ENCODE measurements around the gene CFAP99.
"Not testable (repeated sequence)": the region's sequence is repeated elsewhere in the genome, so short reads cannot be mapped to it uniquely, and the experiment has no call there.

CFAP99 gene

DNA sequence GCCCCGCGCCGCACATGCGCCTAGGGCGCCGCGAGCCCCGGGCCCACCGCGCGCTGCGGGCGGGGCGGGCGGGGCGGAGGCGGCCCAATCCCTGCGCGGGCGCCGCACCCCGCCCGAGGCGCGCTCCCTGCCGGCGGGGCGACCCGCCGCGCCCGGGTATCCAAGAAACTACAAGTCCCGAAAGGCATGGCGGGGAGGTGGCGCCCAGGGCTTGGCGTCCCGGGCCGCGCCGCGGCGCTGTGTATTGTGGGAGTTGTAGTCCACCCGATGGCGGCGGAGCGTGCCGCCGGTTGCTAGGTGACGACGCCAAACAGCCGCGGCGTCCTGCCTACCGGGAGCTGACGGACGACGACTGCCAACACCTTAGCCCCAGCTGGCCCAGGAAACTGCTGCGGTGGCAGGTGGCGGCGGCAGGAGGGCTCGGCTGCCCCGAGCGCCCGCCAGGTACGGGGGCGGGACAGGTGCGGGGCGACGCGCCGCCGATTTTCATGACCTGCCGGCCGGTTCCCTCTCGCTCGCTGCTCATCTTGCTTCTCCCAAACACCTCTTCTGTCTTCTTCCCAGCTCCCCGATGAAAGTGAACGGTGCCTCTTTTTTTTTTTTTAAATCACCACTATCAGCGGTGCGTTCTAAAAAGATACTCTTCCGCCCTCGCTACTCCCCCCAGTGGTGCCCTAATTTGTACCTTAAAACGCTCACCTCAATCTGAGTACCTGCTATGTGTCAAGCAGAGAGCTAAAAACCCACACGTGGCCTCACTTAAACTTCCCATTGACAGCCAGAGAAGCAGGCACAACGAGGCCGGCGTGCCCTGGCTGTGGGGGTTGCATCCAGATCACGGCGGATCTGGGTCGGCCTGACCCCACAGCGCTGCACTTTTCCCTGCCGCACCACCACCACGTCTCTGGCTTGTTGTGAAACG is at the start of gene CFAP99:
Gene CFAP99 (plus strand): TSS at position 306 of the 922 bp plus-strand sequence.
- DNase-seq = peak; percentile 77 to 95

DNA sequence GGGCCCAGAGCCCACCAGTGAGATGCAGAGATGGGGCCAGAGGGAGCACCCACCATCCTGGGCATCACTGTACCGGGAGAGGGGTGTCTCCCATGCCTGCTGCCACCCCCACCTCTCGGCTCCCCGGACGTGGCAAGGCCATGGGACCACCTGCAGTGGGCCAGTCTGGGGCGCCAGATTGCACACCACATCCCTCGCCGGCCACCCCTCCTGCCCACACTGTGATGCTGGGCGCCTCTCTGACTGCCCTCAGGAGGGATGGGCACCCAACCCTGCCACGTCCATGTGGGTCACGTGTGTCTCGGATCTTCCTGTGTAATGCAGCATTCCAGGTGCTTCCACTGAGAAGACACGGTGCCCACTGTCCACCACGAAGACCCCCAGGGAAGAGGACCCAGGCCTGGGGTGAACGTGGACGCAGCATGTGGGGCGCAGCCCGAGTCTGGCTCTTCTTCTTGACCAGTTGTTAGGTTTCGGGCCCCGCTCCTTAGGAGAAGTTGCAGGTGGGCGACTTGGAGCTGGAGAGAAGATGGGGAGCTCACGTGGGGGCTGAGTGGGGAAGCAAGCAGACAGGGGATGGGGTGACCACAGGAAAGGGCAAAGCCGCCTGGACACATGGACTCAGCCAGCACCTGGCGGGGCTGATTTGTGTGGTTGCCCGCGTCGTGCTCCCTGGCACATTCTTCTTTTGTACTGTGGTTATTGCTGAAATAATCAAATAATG is 48.0 kb upstream of the CFAP99 start:
- DNase-seq = no peak

DNA sequence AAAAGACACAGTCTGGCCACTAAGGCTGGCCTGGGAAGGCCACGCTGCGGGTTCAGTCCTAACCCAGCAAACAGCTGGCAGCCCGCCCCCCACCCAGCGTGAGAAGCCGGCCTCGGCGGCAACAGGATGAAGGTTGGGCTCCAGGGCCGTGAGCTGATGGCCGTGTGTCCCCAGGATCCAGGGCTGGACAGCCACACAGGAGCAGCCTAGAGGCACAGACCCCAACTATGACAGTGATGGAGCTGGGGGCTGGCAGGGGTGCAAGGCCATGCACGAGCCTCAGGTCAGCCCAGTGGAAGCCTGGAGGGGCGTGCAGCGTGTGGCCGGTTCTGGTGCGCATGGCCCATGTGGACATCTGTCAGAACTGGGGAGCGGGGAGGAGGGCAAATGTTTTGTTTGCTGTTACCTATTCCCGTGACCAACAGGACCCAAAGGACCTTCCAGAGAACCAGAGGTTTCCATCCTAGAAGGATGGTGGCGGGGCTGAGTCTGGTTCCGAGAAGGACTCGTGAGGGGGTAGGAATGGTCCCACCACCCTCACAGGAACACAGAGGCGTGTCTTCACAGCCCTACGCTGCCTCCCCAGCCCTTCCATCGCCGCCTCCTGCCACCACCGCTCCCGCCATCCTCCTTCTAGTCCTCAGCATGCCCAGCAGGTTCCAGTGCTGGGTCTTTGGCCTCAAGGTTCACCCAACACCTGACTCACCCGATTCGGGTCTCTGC is 46.8 kb upstream of the CFAP99 start:
- no peak for DNase-seq

DNA sequence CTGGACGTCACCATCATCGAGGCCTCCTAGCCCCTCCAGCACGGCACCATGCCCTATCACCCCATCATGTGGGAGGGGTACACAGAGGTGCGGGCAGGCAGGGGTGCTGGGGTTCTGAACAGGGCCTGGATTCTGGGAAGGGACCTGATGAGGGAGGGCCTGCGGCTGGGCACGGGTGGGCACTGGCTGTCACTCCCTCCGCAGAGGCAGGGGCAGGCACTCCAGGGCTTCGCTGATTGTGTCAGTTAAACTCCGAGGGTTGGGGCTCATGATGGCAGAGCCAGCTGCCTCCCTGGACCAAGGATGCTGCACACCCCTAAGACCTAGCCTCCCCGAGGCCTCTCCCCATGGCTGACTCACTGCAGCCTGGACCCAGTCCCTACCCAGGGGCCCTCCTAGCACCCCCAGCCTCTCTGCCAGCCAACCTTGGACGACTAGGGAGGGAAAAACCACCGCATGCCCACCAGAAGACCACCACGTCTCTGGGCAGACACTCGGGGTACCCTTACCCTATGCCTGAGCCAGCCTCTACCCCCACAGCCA is 46.2 kb upstream of the CFAP99 start:
- no peak for DNase-seq

DNA sequence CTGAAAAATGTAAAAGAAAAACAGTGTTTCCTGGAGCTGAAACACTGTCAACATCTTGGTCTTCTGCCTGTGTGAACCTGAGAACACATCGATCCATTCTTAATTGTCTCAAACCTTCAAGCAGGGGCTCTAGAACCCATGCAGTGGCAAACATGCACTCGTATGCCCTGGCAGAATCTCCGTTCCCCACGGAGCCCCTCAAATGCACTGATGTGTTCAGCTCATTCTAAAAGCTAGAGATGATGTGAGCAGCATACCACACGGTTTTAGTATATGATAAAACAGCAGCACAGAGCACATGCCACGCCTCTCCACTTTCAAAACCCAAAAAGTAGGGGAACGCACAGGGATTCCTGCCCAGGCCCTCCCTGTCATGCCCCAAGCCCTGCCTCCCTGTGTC is 45.2 kb upstream of the CFAP99 start:
- no peak for DNase-seq

DNA sequence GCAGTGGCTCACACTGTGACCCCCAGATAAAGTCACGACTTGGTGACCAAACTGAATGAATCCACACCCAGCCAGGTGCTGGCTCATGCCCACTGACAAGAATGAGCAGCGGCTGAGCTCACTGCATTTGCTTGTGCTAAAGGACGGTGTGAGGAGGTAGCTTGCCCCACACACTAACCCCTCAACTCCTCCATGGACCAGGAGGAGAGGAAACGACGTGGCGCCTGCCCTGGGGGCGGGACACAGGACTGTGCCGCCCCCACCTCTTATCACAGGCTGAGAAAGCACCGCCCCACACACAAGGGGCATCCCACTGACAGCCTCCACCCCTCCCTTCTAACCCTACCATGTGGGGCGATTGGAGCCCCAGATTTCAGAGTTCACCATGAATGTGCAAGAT is 43.3 kb upstream of the CFAP99 start:
- DNase-seq = no peak

DNA sequence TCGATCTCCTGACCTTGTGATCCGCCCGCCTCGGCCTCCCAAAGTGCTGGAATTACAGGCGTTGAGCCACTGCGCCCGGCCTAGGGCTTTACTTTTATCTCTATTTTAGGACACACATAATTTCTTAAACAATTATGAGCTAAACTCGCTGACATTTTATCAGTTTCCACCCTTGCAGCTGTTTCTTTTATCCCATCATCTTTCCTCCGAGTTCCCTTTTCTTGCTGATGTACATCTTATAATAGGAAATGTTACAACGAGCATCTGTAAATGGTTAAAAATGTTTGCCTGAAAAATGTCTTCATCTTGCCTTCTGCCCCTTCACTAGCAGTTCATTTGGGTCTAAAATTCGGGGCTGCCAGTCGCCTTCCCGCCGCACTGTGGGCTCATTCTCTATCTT is 41.5 kb upstream of the CFAP99 start:
- no peak for DNase-seq

DNA sequence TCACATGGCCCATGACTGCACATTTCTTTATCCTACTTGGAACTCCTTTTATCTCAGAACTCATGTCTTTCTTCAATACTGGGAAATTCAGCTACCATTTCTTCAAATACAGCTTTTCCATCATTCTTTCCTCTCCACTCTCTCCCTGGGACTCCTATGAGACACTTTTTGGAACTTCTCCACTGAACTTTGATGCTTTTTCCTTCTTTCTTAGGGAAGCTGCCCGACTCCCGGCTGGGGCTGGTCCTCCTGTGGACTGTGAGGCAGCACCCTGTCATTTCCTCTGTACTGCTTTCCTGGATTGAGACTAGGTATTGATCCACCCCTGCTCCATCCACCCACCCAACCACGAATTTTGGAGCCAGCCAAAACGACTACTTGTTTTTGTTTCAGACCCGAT is 40.4 kb upstream of the CFAP99 start:
- DNase-seq = no peak

DNA sequence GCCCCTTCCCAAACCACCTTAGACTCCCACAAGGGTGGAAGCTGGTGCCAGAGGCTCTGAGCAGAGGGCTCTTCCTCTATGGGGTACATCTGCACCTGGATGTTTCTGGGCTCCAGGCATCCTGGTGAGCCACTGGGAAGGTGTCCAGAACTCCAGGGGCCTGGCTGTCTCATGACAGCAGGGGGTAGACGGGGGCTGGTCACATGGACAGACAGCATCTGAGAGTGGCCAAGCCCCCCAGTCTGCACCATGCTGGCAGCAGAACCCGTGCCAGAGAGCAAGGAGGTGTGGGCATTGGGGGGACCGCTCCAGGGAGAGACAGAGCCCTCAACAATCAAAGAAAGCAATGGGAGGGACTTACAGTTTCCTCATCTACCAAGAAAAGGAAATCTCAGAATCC is 39.9 kb upstream of the CFAP99 start:
- no peak for DNase-seq

DNA sequence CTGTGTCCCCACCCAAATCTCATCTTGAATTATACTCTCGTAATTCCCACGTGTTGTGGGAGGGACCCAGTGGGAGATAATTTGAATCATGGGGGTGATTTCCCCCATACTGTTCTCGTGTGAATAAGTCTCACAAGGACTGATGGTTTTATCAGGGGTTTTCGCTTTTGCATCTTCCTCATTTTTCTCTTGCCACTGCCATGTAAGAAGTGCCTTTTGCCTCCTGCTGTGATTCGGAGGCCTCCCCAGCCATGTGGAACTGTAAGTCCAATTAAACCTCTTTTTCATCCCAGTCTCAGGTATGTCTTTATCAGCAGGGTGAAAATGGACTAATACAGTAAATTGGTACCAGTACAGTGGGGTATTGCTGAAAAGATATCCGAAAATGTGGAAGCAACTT is 38.2 kb upstream of the CFAP99 start:
- not testable (repeated sequence) for DNase-seq

DNA sequence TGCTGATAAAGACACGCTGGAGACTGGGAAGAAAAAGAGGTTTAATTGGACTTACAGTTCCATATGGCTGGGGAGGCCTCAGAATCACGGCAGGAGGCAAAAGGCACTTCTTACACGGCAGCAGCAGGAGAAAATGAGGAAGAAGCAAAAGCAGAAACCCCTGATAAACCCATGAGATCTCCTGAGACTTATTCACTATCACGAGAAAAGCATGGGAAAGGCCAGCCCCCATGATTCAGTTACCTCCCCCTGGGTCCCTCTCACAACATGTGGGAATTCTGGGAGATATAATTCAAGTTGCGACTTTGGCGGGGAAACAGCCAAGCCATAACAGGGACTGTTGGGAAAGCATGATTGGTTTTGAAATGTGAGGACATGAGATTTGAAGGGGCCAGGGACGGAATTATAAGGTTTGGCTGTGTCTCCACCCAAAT is 36.0 kb upstream of the CFAP99 start:
- not testable (repeated sequence) for DNase-seq

DNA sequence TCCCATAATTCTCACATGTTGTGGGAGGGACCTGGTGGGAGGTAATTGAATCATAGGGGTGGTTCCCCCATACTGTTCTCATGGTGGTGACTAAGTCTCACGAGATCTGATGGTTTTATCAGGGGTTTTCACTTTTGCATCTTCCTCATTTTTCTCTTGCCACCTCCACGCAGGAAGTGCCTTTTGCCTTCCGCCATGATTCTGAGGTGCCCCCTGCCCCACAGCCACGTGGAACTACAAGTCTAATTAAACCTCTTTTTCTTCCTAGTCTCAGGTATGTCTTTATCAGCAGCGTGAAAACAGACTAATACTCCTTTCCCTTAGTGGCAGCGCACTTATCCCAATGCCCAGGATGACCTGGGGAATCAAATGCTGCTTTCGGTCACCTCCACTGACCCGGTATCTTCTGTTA is 35.5 kb upstream of the CFAP99 start:
- DNase-seq = not testable (repeated sequence)

DNA sequence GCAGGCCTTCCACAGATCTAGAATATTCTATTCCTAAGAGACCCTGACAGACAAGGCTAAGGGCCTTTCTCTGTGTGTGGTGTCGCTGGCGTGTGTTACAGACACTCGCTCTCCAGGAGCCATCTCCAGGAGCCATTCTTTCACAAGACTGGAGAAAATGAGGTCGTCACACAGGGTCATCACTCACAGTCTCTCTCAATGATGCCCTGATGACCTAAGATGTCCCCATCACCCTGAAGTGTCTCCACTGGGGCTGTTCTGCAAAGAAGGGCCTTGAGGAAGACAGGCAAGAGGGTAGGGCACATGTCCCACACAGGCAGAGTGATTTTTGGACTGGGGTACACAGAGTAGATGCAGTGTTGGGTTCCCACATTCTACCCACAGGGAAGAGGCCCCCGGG is 35.0 kb upstream of the CFAP99 start:
- no peak for DNase-seq

DNA sequence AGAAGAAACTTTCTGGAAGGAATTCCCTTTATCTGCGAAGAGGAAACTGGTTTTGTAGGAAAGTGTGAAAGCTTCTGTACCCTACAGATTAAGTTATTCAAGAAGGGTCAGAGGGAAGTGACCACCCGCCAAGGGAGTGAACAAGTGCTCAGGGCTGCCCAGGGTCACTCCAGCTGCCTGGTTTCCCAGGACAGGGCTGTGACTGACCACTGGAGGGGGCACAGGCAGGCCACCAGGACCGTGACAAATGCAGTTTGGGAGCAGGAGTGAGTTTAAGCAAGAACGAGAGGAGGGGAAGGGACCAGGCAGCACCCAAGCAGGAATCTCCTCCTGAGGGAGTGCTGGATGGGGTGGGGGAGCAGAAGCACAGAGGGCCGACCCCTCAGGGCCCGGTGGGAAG is 34.5 kb upstream of the CFAP99 start:
- no peak for DNase-seq

DNA sequence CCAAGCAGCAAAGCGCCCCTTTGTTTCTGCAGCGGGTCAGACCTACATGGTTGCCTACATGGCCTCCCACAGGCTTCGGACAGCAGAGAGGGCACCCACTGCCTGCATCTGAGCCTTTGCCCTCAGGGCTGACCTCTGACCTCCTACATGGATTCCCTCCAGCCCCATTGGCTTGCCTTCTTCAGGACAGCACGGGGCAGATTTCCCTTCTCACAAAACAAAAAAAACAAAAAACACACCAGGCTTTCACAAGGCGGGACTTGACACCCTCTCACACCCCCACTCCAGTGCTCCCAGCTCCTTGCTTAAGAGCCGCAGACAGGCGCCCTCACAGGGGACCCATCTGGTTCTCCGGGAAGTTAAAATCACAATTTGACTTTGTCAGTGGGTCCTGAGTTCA is 33.2 kb upstream of the CFAP99 start:
- DNase-seq = no peak

DNA sequence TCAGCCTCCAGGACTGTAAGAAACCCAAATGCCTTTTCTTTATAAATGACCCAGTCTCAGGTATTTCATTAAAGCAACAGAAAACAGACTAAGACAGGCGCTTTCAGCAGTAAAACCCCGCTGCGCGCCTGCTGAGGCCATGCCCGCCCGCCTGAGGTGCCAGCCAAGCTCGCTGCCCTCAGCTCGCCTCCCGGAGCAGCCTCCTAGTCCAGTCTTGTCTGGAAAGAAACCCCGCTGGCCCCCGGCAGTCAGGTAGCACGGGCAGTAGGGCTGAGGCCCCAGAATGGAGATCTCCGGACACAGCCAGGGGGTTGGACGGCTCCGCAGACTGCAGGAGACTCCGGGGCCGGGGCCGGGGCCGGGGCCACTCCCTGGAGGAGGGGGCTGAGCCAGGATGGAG is 32.0 kb upstream of the CFAP99 start:
- no peak for DNase-seq

DNA sequence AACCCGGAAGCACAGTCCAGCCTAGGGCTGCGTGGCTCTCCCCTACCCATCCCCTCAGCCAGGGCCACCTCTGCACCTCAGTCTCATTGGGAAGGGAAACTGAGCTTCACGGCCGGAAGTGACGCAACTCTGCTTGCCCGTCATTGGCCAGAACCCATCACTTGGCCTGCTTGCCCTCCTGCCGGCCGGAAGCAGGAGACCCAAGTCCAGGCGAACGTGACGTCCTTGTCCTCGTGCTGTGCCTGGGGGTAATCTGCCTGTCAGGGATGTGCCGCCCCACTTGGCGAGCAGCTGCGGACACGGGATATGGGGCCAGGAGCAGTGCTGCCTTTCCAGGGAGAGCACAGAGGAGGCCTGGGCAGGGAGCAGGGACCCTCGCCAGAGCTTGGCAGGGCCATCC is 31.5 kb upstream of the CFAP99 start:
- DNase-seq = no peak

DNA sequence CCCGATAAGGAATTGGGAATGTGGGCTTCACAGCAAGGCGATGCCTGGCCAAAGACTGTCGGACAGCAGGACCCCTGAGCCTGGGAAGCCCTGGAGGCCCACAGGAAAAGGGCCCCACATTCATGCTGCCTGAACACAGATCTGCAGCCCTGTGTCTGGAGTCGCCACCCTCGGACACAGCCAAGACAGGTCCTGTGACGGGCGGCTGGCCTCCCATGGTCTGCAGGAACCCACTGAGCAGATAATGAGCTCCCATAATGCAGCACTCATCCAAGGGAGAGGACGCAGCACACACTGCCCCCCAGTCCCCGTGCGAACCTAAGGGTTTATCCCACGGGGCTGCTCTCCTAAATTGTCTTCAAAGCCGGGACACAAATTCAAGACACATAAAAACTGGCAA is 30.9 kb upstream of the CFAP99 start:
- no peak for DNase-seq

DNA sequence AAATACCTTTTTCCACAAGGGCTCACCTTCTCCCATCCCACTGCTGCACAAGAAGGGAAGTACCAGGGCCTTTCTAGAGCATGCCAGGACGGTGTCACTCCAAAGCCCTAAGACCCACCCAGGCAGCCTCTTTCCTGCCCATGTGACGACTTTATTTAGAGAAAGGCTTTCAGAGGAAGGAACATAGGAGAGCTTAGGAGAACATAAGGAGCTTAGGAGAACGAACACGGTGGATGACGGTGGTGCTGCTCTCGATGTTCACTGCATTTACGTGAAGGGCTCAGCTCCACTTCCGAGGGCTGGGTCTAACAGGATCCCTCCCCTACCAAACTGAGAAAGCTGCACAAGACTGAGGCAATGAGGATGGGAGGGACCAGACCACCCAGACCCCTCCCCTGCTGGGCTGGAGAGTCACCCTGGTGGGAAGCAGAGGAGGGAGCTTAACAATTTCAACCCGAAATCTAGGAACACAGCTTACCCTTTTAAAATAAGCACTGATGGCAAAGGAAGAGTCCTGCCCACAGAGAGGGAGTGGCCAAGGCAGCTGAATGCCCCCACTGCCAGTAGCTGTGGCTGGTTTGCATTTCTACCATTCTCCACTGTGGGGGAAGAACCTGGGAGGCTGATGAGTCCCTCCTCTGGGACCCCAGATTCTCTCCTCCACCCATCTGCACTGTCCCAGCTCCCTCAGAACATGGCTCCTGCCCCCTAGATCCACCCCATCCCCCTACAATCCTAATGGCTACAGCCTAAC is 30.1 kb upstream of the CFAP99 start:
- DNase-seq = no peak

DNA sequence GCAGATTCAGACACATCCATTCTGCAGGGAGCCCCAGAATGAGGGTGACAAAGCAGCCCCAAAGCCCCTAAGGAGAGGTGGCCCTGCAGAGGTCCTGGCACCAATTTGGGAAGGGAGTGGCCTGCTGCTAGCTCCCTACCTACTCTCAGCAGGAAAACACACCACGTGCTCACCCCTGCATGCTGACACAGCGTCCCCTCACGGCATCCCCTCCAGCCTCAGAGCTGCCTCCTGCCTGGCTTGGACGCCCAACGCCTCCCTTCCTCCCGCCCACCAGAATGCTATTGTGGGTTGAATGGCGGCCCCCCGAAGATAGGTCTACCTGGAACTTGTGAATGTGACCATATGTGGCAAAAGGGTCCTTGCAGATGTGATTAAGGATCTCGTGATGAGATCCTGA is 29.1 kb upstream of the CFAP99 start:
- DNase-seq = no peak

DNA sequence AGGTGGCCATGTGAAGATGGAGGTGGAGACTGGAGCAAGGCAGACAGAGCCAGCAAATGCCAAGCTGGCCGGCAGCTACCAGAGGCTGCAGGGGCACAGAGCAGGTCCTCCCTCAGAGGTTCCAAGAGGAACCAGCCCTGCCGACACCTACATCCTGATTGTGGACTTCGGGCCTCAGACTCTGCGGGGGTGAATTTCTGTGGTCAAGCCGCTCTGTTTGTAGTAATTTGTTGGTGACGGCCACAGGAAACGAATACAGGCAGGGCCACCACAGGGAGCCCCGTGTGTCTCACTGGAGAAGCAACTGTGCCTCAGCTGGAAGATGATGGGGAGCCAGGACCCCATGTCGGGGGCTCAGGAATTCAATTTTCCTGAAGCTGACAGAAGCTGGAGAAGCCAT is 28.6 kb upstream of the CFAP99 start:
- DNase-seq = no peak

DNA sequence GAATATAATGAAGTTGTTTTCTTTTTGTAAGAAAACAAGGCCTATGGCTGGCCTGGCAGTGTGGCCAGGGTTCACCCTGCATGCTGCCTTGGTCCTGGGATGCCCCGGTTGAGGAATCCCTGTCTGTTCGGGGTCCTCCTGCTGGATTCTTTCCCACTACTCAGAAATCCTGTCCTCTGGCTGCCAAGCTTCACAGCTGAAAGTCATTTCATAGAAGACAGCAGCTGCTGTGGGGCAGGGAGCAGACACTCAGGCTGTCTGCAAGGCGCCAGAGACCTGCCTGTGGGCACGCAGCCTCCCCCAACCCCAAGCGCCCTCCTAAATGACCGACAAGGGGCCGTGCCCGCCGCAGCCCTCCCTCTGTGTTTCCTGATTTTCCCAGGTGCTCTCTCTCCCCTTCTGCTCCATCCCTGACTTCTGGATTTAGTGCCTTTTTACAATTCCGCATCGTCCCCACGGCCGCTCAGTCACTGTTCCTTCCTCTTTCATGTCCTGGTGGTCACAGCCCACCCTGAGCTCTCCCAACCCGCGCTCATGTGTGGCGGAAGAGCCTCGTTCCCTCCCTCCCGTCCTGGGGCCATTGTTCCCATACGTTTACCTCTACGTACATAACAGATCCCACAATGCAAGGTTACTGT is 27.9 kb upstream of the CFAP99 start:
- no peak for DNase-seq
